Peyer's patch (tissue), 4 donors: Measurements from ENCODE around the gene CD47.

Experiments used
- POLR2A ChIP-seq, 2 donors: fragments of 450-650 bp; IDR thresholded peaks; one replicate each; pipeline ENCODE4 v1.5.1; 2017; ENCODE audit warnings: antibody characterized with exemption in 2 of 2, mild to moderate bottlenecking in 2 of 2, moderate library complexity in 2 of 2
- TF ChIP-seq, protein P1 (sequence below), 6 experiments: fragments of 450-650 bp in 4 of 6; fragments of 200-600 bp in 2 of 6; sonication (generic) in 1 of 6; IDR thresholded peaks; one replicate each; pipeline ENCODE4 v1.5.1; 2017 to 2019; ENCODE audit warnings: antibody characterized with exemption in 6 of 6, mild to moderate bottlenecking in 3 of 6, moderate library complexity in 1 of 6

DNA sequence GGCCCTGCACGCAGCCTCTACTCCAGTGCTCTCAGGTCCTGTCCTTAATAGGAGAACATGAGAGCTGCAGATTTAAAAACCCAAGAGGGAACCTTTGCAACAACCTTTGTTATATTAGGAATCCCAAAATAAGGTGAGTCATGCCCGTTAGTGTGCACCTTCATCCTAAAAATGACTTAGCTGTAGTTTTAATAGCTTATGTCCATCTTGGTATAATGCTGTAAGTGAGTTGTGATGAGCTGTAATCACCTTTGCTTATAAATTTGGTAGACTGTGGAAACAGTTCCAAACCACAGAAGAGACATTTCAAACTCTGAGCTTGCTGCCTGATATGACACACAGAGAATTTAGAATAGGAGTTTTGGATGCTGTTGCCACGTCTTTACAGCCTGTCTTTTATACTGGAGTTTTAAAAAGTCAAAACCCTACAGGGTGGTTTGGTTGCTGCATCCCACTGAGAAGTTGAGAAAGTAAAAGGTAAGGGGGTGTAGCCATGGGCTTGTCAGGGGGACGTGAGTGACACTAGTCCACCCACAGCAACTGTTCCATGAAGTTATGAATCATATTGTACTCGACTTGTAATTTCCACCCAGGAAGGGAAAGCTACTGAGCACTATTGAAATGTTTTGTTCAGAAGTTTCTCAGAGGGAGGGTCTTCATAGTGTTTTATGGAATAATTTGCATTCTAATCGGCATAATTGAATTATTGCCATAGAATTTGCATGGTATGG is 27.4 kb upstream of the CD47 start:
- TF ChIP-seq, protein P1, sequence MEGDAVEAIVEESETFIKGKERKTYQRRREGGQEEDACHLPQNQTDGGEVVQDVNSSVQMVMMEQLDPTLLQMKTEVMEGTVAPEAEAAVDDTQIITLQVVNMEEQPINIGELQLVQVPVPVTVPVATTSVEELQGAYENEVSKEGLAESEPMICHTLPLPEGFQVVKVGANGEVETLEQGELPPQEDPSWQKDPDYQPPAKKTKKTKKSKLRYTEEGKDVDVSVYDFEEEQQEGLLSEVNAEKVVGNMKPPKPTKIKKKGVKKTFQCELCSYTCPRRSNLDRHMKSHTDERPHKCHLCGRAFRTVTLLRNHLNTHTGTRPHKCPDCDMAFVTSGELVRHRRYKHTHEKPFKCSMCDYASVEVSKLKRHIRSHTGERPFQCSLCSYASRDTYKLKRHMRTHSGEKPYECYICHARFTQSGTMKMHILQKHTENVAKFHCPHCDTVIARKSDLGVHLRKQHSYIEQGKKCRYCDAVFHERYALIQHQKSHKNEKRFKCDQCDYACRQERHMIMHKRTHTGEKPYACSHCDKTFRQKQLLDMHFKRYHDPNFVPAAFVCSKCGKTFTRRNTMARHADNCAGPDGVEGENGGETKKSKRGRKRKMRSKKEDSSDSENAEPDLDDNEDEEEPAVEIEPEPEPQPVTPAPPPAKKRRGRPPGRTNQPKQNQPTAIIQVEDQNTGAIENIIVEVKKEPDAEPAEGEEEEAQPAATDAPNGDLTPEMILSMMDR (IDR thresholded peaks at IDR 0.05): no peak
- no peak for TF ChIP-seq POLR2A (IDR thresholded peaks at IDR 0.05)
